Stimulated activated CD8-positive, alpha-beta memory T cell treated with anti-CD3 and anti-CD28 coated beads, Interleukin-15, amount 100 ng/mL, for 4 hours (primary cell): ENCODE measurements around the gene CTDSP2.
"Not testable (repeated sequence)": the region's sequence is repeated elsewhere in the genome, so short reads cannot be mapped to it uniquely, and the experiment has no call there.

Experiments used
- DNase-seq, 2 donors: peaks; one replicate each; pipeline ENCODE4 v3.0.0-alpha.2; 2020; ENCODE audit warnings: low read depth in 2 of 2

CTDSP2 gene

DNA sequence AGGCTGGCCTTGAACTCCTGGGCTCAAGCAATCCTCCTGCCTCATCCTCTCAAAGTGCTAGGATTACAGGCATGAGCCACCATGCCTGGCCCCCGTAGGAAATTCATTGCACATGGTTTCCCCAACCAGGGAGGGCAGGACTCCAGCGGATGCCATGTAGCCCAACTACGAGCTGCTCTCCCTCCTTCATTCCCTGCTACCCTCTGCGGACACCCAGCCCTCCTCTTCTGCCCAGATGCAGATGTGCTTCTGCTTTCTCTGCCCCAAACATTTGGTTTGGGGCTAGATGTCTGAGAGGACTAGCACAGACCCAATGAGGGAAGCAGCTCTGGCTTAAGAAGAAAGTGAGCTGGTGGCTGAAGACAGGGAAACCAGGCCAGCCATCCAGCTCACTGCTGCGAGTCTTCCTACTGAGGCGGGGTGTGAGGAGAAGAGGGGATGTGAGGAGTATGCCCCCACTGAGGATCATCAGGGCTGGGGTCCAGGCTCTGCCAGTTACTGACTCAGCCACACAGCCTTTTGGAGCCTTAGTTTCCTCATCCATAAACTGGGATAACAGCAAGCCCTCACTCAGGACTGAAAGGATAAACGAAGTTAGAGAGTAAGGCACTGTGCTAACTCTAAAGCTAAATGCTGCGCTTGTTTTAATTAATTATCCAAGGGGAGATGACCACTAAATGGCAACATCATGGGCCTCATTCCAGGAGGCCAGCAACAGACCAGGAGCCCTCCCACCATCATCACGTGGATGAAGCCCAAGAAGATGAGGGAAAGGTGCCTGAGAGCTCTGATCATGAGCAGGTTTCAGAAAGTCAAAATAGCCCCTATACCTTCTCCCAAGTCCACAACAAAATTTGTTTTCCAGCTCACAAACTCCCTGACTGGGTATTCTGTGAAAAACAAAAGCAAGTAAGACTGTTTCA lies 10.9 kb downstream of the CTDSP2 start:
- no peak for DNase-seq

DNA sequence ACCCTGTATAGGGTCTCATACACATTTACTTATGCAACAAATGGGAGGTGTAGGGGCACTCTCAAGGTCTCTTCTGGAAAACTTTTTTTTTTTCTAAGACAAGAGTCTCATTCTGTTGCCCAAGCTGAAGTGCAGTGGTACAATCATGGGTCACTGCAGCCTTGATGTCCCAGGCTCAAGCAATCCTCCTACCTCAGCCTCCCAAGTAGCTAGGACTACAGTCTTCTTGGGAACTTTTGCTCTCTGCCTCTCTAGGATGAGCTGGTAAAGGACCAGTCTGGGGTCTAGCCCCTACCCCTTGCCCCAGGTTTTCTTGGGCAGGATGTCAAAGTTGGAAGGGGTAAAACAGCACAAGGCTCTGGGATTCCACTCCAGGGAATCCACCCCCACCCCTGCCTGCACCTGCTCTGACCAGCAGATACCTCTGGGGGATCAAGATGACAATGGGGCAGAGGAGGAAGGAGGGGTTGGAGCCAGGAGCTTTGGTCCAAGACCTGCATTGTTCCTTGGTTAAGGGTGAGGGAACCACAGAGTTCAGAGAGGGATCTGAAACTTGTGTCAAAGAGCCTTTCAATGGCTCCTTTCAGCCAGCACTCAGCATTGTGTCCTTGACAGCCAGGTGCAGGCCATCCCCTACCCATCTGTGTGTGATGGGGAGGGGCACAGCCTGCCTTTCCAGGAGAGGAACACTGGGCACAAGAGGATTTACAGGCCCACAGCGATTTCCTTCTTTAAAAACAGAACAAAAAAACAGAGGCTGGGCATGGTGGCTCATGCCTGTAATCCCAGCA lies 12.2 kb downstream of the CTDSP2 start:
- no peak for DNase-seq

DNA sequence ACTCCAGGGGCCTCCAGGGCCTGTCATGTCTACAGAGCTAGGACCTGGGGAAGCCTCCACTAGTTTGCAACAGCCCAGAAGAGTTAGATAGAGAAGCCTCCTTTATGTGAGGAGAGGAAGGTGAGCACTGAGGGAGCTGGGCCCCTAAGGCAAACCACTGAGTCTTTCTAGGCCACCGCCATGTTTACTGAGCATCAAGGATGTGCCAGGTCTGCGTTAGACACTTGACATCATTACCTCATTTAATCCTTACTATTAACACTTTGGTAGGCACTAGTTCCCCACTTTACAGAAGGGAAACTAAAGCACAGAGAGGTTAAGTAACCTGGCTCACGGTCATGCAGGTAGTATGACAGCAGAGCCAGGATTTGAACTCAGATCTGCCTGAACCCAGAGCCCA lies 12.9 kb downstream of the CTDSP2 start:
- no peak for DNase-seq

DNA sequence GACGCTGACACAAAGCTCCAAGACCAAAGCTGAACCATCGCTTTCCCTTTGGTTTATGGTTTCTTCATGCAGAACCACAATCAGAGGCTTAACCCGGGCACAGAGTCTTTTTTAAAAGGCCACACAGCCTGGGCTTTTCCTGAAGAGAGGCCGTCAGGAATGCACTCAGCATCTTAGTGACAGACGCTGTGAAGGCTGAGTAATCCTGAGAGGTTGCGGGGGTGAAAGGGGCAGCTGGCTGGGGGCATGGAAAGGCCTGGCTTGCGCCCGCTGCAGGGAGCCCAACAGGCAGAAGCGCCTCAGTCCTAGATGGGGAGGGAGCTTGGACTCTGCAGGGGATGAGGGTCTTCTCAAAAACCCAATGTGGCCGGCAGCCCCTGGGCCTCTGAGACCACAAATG lies 13.6 kb downstream of the CTDSP2 start:
- no peak for DNase-seq

DNA sequence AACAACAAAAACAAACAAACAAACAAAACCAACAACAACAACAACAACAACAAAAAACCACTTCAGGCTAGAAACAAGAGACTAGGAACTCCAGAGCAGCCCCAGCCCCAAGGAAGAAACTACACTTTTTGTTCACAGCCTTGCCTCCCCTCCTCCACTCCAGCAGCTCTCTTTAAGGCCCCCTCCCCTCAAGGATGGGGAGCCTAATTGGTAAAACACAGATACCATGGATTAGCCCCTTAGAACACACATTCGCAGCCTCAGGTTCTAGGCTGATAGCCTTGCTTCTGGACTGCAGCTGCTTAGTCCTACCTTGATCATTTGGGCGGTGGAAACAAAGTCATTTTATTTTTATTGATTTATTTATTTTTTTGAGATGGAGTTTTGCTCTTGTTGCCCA lies 16.1 kb downstream of the CTDSP2 start:
- no peak for DNase-seq

DNA sequence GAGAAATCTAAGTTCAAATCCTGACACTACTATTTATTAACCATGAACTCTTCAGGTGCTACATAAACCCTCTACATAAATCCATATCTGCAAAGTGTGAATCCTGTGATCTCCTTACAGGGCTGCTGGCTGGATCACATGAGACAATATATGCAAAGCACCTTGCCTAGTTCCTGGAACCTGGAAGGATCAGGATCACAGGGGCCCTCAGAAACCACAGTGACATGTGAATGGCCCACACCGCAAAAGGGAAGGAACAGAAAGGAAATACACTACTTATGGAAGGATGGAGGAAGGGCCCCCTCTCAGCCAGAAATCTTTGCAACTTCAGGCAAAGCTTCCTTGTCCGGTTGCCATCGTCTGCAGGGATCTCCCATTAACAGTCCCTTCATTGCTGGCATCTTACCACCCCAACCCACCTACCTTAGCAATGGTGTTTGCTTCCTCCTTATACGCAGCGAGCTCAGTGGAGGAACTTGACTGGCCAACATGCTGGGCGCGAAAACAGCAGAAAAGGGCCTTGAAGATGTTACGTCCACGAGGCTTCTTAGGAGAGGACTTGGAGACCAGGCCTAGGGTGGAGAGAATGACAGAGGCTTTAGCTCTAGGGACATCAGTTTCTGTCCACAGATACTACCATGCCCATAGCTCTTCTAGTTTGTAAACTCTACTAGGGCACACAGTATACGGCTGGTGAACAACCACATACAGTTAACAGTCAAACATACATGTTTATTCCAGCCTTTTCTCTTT lies 17.3 kb downstream of the CTDSP2 start:
- no peak for DNase-seq

DNA sequence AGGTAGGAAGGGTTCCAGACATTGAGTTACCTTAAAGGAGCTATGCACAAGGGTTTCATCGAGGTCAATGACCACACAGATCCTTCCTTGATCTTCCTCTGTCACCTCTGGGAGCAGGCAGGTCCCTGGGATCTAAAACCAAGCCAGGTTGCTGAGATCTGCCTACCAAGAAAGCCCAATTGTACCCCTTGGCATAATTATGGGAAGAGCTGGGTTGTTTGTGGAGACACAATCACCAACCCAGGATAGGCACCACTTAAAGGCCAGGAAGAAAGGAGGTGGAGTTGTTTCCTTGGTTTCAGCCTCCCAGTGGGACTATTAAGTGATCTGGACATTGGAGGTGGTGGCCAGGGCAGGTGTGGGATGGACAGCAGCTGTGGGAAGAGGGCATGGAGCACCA lies 19.6 kb downstream of the CTDSP2 start:
- no peak for DNase-seq

DNA sequence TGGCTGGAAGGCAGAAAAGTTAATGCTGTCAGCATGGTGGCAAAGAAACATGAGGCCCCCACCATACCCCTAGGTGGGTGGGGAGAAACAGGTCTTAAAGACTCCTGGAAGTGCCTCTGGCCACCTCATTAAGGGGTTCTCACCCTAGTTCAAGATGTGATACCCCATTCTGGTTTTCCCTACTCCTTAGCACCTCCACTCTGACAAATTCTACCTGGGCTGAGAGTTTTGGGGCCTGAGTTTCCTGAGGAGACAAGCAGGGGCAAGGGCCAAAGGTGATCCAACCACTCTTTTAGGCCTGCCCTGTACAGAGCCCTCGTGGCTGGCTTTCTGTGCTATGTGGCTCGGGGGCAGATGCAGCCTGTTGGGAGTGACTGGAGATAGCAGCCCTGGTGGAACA lies 20.1 kb downstream of the CTDSP2 start:
- no peak for DNase-seq

DNA sequence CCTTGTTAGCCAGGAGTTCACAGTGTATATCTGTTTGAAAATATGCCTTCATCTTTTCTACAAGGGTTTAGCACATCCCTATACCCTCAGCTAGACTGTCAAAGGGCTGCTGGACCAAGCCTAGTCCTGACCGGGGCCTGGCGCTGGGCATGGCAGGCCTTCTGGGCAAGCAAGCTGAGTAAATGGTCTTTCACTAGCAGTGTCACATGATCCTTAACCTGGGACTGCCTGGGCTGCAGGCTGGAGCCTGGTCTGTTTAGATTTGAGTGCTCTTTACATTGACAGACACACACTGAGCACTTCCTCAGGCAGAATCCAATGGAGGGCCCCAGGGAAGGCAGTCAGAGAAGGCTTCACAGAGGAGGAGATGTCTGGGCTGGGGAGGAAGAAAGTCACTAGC lies 21.1 kb downstream of the CTDSP2 start:
- DNase-seq: no peak

DNA sequence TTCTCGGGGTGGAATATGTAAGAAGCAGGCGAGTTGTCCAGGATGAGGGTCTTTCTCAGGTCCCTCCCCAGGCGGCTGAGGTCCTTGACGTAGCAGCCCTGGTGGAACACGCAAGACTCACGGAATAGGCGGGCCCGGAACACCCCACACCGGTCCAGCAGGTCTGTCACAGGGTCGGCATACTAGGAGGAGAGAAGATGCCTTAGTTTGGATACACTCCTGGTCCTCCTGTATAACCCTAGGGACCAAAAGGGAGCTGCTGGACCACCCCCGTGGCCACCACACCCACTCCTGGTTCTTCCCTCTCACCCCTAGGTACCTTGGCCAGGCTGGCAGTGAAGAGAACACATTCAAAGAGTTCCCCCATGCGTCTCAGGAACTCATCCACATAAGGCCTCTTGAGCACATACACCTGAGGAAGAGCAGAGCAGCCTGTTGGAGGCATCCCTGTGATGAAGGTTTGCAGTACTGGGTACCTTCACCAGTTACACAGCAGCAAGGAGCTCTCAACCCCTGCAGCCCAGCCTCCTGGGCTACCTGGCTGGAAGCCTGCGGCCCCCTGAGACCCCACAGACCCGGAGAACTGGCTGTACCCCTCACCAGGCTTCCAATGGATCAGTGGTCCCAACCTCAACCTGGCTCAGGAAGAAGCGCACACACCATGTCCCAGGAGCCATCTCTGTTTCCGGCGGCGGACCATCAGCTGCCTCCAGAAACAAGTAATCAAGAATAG lies 22.5 kb downstream of the CTDSP2 start:
- no peak for DNase-seq

DNA sequence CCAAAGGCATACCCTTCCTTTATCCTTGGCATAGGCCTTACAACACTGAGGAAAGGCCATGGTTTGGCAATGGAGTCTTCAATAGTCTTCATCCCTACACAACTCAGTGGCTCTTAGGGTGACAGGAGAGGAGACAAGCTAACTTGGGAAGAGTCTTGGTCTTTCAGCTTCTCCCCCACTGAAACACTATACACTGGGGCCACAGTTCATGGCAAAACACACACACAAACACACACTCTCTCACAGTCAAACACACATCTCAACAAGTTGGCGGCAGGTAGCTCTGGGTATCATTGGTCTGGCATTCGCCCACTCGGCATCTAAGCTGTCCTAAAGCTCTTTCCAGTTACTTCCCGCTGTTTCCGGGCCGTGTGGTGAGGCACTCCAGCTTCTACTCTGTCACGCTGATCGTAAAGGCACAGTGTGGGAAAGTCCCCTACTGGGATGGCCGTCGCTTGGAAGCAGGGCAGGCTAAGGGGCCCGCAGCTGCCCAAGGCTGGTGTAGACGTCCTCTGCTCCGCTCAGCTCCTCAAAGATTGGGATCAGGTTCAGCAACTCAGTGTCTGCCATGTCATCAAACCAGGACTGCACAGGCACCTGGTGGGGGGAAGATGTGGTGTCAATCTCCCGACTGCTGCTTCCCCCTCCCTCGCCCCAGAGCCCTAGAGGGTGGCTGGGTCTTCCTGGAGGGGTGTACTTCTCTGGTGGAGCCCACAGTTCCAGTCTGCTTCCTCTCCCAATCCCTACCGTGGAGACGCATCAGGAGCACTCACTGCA lies 23.2 kb downstream of the CTDSP2 start:
- DNase-seq: no peak

DNA sequence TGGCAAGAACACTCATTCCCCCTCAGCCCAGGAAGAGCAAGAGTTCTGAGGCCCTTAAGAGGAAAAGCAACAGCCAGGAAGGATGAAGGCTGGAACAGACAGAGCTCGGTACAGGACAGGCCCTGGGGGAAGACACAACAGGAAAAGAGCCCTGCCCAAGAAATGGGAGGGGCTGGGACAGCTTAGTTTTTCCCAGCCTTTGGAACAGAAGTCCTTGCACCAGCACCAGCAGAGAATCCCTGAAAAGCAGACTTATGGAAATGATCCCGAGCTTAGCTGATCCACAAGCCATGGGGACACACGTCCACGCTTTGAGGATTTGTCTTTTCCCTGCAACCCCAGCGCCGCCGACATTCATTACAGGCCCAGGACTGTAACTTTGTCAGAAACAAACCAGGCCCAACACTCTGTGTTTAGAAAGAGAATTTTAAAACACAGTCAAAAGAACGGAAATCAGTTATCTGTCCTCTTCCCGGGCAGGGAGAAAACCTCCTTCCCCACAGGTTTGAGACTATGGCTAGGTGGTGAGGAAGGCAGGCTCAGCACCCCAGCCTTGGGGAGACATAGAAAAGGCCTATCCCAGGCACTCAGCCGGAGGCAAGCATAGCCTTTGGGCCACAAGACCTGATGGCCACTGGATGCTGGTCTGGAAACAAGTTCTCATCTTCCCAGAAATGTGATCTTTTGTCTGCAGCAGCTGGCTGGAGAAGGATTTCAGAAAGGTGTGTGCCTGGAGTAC lies 24.0 kb downstream of the CTDSP2 start:
- no peak for DNase-seq

DNA sequence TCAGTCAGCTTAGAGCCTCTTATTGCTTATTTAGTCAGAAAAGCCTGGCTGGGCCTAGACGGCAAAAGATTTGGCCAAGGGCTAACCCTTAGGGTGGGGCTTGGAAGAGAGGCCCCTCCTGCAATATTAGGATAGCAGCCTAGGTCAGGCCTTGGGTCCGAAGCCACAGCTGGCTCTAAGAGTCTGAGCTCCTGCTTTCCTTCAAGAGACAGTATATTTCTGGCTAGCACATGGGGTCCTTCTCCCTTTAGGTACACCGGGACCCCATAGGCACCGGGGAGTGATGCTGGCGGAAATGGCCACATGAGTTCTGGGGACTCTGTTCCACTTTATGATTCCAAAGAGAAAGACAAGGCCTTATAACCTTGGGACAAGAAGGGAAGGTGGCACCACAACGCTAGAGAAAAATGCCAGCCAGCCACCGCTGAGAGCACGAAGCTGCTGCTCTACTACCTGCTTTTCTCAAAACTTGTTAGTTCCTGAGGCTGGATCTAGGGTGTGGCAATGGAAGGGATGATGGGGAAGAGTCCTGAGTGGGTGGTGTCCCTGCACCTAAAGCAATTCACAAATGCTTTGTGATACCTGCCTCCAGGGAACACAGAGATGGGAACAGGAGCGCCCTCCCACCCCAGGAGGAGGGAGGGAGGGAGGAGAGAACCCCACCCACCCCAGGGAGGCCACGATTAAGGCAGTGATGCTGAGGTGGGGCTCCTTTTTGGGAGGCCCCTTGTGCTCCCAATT lies 24.9 kb downstream of the CTDSP2 start:
- no peak for DNase-seq

DNA sequence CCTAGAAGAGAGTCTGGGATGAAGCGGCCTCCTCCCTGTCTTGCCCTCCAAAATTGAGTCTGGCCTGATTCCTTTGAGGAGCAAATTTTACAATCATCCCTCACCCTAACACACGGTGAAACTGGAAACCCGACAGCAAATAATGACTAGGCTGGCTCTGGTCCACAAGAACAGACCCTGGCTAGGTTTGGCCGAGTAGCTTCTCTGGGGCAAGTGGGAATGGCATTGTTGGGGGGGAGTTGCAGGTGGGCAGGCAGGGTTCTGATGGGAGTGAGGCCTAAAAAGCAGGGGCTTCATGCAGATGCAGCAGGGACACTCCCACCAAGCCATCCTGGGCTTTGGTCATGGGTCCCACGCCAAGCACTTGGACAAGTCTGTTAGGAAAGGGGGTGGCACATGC lies 25.5 kb downstream of the CTDSP2 start:
- DNase-seq: not testable (repeated sequence)

DNA sequence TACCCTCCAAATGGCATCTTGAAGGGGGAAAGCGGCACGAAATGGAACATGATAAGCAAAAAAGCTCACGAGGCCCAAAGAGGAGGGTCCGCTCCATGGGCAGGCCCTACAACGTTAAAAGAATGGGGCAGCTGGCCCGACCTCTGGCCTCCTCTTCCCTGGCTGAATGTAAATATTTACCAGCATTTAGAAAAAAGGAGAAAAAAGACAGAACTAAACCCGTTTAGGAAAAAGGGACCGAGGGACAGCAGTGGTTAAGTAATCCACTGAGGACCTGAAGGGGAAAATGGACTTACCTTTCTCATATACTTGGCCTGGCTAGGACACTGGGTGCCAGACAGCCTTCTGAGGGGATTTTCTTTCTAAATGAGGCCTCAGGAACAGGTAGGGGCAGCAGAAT lies 26.4 kb downstream of the CTDSP2 start:
- DNase-seq: not testable (repeated sequence)

DNA sequence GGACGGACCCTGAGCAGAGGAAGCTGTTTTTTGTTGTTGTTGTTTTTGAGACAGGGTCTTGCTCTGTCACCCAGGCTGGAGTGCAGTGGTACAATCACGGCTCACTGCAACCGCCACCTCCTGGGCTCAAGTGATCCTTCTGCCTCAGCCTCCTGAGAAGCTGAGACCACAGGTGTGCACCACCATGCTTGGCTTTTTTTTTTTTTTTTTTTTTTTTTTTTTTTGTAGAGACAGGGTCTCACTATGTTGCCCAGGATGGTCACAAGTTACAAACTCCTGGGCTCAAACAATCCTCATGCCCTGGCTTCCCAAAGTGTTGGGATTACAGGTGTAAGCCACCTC lies 28.6 kb downstream of the CTDSP2 start:
- not testable (repeated sequence) for DNase-seq

DNA sequence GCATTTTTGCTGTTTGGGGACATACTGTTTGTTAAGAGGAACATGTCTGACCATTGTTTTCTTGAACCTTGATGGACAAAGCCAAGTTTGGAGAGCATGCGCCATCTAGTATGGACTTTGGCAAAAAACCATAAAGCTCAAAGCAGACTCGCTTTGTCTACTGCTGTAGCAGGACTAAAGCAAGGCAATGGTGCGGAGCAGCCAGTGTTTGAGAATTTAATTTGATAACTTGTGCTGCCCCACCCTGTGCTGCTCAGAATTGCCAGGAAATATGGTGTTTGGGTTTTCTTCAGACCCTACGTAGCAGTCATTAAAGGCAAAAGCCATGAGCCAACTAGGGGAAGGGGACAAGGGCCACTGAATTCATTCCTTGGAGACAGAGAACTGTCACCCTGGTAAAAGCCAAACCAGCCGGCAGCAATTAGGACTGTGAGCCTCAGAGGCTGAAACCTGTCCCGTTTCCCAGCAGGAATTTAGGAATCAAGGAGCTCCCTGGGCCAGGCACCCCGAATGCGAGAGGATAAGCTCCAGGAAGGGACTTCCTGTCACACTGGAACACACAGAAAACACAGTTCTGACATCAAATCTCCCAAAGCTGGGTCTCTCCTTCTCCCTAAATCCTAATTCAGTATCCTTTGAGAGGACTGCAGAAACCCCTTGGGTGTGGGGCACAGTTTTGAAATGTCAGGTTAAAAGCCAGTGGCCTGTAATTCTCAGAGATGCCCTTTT lies 29.1 kb downstream of the CTDSP2 start:
- no peak for DNase-seq

DNA sequence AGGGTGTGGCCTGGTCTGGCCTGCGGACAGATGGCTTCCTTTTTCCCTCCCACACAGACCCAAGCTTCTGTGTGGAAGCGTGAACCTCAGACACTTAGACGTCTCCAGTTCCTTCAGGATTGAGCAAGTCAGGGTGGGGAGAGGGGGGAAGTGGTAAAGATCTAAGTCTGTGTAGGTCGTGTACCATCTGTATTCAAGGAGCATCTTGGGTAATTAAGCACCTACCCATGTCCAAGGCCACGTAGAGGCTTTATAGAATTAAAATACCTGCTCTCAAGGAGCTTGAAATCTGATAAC lies 29.7 kb downstream of the CTDSP2 start:
- DNase-seq: no peak
